Esophagus squamous epithelium (tissue), 4 donors: ENCODE data around the gene TP53TG3.
"Not testable (repeated sequence)": the region's sequence is repeated elsewhere in the genome, so short reads cannot be mapped to it uniquely, and the experiment has no call there.

Source experiments
- CTCF ChIP-seq, 6 experiments: fragments of 450-650 bp in 4 of 6; fragments of 200-600 bp in 2 of 6; sonication (generic) in 2 of 6; IDR thresholded peaks; one replicate each; pipeline ENCODE4 v1.5.1; 2016 to 2019; ENCODE audit warnings: antibody characterized with exemption in 6 of 6, mild to moderate bottlenecking in 4 of 6, moderate library complexity in 4 of 6
- POLR2A ChIP-seq, 4 donors: fragments of 450-650 bp; IDR thresholded peaks; one replicate each; pipeline ENCODE4 v1.6.1; 2017; ENCODE audit warnings: antibody characterized with exemption in 4 of 4, mild to moderate bottlenecking in 4 of 4, moderate library complexity in 3 of 4

GRCh38 chr16:32645278-32645908 is 30.6 kb downstream of the TP53TG3 start:
- not testable (repeated sequence) for TF ChIP-seq CTCF, POLR2A (IDR thresholded peaks at IDR 0.05)
